Endothelial cell of umbilical vein (primary cell): ENCODE results near the gene GALT.

Experiments used
- CTCF ChIP-seq, 2 donors: IDR thresholded peaks; 1 replicate in 1 of 2; 2 replicates in 1 of 2; pipeline ENCODE4 v1.5.1; 2011; ENCODE audit warnings: low read length in 2 of 2, mild to moderate bottlenecking in 2 of 2, moderate library complexity in 2 of 2, control low read depth in 1 of 2, inconsistent platforms in 1 of 2, low read depth in 1 of 2; ENCODE audit not compliant: insufficient read depth in 1 of 2; ENCODE audit errors: extremely low read depth in 1 of 2
- EZH2 ChIP-seq: IDR thresholded peaks from 2 replicates; pipeline ENCODE4 v1.6.1; 2012; ENCODE audit warnings: borderline replicate concordance, low read depth, mild to moderate bottlenecking, moderate library complexity, low read length, inconsistent platforms; ENCODE audit not compliant: severe bottlenecking
- GATA2 ChIP-seq: IDR thresholded peaks from 2 replicates; pipeline ENCODE4 v1.7.0; 2011; ENCODE audit warnings: low read depth, mild to moderate bottlenecking, moderate library complexity, mixed read lengths, low read length; ENCODE audit not compliant: insufficient read length, insufficient read depth
- JUN ChIP-seq: IDR thresholded peaks from 2 replicates; pipeline ENCODE4 v1.6.1; 2011; ENCODE audit warnings: borderline replicate concordance, low read depth; ENCODE audit not compliant: insufficient read length, insufficient read depth
- MYC ChIP-seq: IDR thresholded peaks from one replicate; pipeline ENCODE4 v1.6.1; 2011; ENCODE audit warnings: mild to moderate bottlenecking, low read depth, low read length
- POLR2A ChIP-seq: IDR thresholded peaks from 2 replicates; pipeline ENCODE4 v1.6.1; 2012; ENCODE audit warnings: low read depth, mild to moderate bottlenecking, control low read depth, low read length
- POLR2AphosphoS5 ChIP-seq: IDR thresholded peaks from 2 replicates; pipeline ENCODE4 v1.6.1; 2012; ENCODE audit warnings: low read depth, mild to moderate bottlenecking, control low read depth, low read length, moderate library complexity; ENCODE audit not compliant: insufficient read depth

GRCh38 chr9:34642679-34643078 lies 3.8 kb upstream of the GALT start:
- TF ChIP-seq POLR2A (no peak), CTCF (IDR thresholded peaks at IDR 0.05; ENCODE audit: extremely low read depth in 1 of 2, insufficient read depth in 1 of 2, low read depth in 1 of 2, low read length in 2 of 2) (no peak), EZH2 (no peak), POLR2AphosphoS5 (no peak), JUN (no peak), GATA2 (no peak), MYC (no peak)
